AG04450 (cell line): ENCODE measurements around the gene PQBP1. TPM values are rescaled to one million over a fixed set of nuclear protein-coding genes. Genes with fewer than 3 reads are reported as not detected.
A peak's percentile ranks its signal among the peaks of the same experiment; 100 is the strongest.

Experiments
- CTCF ChIA-PET: fragments of 300-600, 350-600 bp; formaldehyde crosslinking; extraction: SDS; loops from one replicate; lab custom pipeline; 2022; ENCODE audit warnings: antibody characterized with exemption, inconsistent platforms; lab: Charles Lee
- POLR2A ChIA-PET: fragments of 350-600 bp; formaldehyde crosslinking; extraction: SDS; loops from one replicate; lab custom pipeline; 2021; ENCODE audit warnings: antibody characterized with exemption, inconsistent platforms; lab: Yijun Ruan, JAX
- DNase-seq: peaks from one replicate; pipeline ENCODE4 v3.0.0-alpha.2; 2011; ENCODE audit warnings: low read depth, low spot score
- H3K27ac ChIP-seq: one replicate; pipeline ENCODE4 v1.5.1; 2012; ENCODE audit warnings: low read depth, low read length, control low read depth
- H3K27me3 ChIP-seq: one replicate; pipeline ENCODE4 v1.6.0; 2012; ENCODE audit warnings: low read length; ENCODE audit not compliant: control insufficient read depth, insufficient read depth
- H3K4me3 ChIP-seq: 2 replicates; pipeline ENCODE4 v1.5.1; 2011; ENCODE audit warnings: mild to moderate bottlenecking, low read depth, low read length, control low read depth
- H3K9me3 ChIP-seq: 2 replicates; pipeline ENCODE4 v1.5.1; 2012; ENCODE audit warnings: low read length; ENCODE audit not compliant: control insufficient read depth, insufficient read depth
- polyA plus RNA-seq: library from polyadenylated mRNA; depleted of rRNA; stranded (reverse); fragments of >200 nt; gene quantifications from 2 replicates; pipeline ENCODE4 v1.2.3, GENCODE V29; 2011
- TF ChIP-seq, protein P1 (sequence below): IDR thresholded peaks from 2 replicates; pipeline ENCODE4 v1.5.1; 2011; ENCODE audit warnings: low read depth, low read length, control low read depth, inconsistent platforms

PQBP1 gene
- polyA plus RNA-seq, 1 experiment = 49.5 TPM

DNA sequence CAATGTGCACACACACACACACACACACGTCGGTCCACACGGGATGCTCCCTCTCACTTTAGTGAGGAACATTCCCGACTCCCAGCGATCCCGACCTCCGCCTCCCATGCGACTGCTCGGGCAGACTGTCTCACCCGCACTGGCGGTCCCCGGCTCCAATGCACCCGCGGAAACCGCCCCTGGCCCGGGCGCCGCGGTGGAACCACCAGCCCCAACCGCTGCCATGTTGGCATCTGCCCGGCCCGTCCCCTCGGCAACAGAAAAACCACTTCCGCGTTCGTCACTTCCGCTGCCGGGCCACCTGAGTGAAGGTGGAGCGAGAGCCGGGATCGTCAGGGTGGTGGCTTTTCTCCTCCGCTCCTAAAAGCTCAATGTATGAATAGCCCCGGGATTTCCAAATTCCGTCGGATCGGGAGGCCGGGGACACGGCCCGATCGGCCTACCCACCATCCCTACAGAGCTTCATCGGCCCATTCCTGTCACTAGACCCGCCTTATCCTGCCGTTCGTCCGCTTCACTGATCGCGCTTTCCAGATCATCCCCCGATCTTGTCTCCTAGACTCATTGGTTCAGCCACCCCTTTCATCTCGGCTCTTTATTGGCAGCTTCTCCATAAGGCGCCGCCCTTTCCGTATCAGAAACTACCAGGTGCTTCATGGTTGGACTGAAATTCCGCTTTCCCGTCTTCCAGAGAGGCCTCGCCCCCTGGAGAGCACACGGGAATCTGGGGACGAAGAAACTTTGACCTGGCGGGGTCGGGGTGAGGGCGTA is 13.9 kb downstream of the PQBP1 start, which contains the start of gene SLC35A2:
Gene SLC35A2 (minus strand): TSS at position 235 of the 771 bp plus-strand sequence. CDS start 10 bp downstream, at position 225.
- no peak for DNase-seq
- ChIA-PET CTCF (interaction anchor here (1.1 to 1.7 kb wide), 2 partner anchors 20 to 263 kb away, joined by 5 to 7 read pairs; no protein-coding TSS in a partner anchor), POLR2A (interaction anchor here (0.6 to 1.1 kb wide), 3 partner anchors 14 to 76 kb away, joined by 3 to 11 read pairs (median 4); partner anchors contain the start of genes PQBP1 and TIMM17B)
- no peaks in the 10 kb centered on the region for H3K9me3 ChIP-seq
- TF ChIP-seq, protein P1, sequence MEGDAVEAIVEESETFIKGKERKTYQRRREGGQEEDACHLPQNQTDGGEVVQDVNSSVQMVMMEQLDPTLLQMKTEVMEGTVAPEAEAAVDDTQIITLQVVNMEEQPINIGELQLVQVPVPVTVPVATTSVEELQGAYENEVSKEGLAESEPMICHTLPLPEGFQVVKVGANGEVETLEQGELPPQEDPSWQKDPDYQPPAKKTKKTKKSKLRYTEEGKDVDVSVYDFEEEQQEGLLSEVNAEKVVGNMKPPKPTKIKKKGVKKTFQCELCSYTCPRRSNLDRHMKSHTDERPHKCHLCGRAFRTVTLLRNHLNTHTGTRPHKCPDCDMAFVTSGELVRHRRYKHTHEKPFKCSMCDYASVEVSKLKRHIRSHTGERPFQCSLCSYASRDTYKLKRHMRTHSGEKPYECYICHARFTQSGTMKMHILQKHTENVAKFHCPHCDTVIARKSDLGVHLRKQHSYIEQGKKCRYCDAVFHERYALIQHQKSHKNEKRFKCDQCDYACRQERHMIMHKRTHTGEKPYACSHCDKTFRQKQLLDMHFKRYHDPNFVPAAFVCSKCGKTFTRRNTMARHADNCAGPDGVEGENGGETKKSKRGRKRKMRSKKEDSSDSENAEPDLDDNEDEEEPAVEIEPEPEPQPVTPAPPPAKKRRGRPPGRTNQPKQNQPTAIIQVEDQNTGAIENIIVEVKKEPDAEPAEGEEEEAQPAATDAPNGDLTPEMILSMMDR = no peak
- peak within 1 kb of the TSS; percentile 83 for H3K4me3 ChIP-seq
- H3K27me3 ChIP-seq = no peaks in the 10 kb centered on the region
- H3K27ac ChIP-seq = peak within 1 kb of the TSS; percentile 75

DNA sequence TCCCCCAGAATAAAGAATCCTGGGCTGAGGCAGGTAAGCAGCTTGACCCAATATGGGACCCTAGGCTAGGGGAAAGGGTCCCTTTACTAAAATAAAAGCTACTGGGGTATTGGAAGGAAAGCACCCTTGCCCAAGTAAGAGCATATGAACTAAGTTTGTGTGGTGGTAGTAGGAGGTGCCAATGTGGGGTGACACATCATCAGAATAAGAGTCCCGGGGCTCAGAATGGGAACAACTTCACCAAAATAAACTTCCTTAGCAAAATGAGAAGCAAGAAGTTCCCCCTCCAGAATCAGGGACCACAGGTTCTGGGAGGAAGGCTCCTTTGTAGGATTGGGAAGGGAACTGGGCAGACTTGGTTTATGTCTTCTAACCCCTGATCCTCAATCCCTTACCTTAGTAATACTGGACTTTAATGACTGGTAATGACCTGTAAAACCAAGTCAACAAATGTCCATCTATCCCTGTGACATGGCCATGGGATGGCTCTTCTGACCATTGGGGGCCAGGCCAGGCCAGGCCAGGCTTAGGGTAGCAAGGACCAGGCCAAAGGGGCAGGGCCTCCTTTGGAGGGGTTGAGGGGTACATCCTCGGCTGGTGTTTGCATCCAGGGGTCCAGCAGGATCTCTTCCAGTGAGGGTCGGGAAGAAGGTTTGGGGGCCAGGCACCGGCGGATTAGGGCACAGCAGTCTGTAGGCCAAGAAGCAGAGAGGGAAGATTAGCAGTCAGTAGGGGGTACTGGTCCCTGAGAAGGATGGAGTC is 16.1 kb downstream of the PQBP1 start:
- Histone ChIP-seq H3K9me3 (no peaks in the 10 kb centered on the region), H3K27me3 (no peaks in the 10 kb centered on the region), H3K4me3 (no peak overlapping the region), H3K27ac (no peak overlapping the region)
- POLR2A ChIA-PET = interaction anchor here (0.7 kb wide), 1 partner anchor 151 kb away, joined by 7 read pairs; no protein-coding TSS in a partner anchor
- no peak for DNase-seq
- TF ChIP-seq, protein P1 = no peak
- CTCF ChIA-PET = no interaction called here

DNA sequence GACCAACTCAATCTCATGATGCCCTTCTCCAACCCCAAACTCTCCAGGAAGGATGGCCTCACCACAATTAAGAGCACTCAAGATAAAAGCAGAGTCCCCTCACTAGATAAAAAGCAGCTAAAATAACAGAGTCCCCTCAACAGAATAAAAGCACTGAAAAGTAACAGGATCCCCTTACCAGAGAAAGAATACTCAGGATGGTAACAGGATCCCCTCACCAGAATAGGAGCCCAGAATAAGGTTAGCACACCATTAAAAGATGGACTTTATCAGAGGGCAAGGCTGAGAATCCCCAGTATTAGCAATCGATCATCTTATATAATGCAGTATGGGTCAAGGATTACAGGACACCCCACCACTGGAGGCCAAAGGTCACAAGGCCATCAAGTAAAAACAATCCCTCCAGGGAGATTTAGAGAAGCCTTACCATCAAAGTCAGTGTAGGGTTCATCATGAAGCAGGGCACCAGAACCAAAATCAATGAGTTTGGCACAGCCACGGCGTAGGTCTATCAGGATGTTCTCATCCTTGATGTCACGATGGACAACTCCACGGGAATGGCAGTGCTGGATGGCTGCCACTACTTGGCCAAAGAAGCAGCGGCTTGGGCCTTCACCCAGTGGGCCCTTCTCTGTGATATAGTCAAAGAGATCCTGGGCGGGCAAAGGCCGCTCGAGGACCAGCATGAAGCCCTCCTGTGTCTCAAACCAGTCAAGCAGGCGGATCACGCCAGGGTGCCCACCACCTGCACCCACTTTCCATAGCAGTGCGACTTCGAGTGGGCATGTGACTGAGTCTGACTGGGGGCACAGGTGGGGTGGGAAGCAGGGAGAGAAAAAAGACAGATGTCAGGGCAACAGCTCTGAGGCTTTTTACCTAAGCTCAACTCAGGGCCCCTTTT is 17.1 kb downstream of the PQBP1 start:
- Histone ChIP-seq H3K9me3 (no peaks in the 10 kb centered on the region), H3K4me3 (no peak overlapping the region), H3K27me3 (no peaks in the 10 kb centered on the region), H3K27ac (no peak overlapping the region)
- DNase-seq = no peak
- ChIA-PET POLR2A (no interaction called here), CTCF (no interaction called here)
- TF ChIP-seq, protein P1 = no peak

DNA sequence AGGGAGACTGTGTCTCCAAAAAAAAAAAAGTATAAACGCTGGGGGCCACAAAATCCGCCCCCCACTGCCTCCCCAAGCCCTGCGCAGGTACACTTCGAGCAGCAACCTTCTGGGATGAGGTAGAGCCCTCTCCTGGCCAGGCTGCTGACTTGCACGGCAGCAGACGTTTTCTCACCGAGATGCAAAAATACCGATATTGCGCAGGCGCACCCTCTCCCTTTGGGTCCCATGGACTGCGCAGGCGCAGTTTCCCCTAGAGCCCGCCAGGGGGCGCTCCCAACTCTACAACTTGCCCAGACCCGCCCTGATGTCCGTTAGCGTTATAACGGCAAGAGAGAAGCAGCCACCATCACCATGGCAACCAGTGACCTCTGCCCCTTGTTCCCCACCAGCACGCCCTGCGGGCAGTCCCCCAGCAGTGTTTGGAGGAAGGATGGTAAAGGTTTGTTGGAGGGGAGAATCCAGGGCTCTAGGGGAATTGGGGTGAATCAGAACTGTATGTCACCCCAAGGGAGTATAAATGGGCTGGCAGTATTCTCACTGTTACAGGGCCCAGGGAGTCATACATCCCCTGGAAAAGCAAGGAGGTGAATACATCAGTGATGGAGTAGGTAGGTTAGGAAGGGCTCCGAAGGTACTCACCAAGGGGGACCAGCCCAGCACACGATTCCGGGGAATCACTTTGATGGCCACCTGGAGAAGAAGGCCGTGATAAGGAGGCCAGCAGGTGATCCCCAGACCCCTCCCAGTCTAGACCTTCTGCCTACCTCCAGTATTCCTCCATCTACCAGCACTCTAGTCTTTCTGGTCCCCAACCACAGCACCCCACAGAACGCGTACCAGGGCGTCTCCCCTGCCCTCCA is 19.6 kb downstream of the PQBP1 start:
- Histone ChIP-seq H3K9me3 (no peaks in the 10 kb centered on the region), H3K27me3 (no peaks in the 10 kb centered on the region), H3K27ac (peak overlapping the region; percentile 4), H3K4me3 (peak overlapping the region; percentile 60)
- TF ChIP-seq, protein P1 = peak; percentile 82
- ChIA-PET POLR2A (no interaction called here), CTCF (interaction anchor here (0.7 to 1.0 kb wide), 2 partner anchors 10 to 269 kb away, joined by 5 read pairs; no protein-coding TSS in a partner anchor)
- peak; percentile 63 for DNase-seq
